SK-N-SH treated with all-trans-retinoic acid at 6 μM for 48 hours (cell line): Measurements from ENCODE around the gene CRY1.

ENCODE experiments used
- ARNTL ChIP-seq: fragments of 450-650 bp; formaldehyde crosslinking; IDR thresholded peaks from 2 replicates; pipeline ENCODE4 v1.5.0; 2020; ENCODE audit warnings: low read depth, mild to moderate bottlenecking, moderate library complexity, borderline replicate concordance
- ESRRG ChIP-seq: fragments of 250-450 bp; sonication (Bioruptor Pico); IDR thresholded peaks from 2 replicates; pipeline ENCODE4 v1.6.1; 2021; ENCODE audit warnings: mild to moderate bottlenecking
- GLIS3 ChIP-seq: fragments of 250-450 bp; sonication (Bioruptor Pico); IDR thresholded peaks from 2 replicates; pipeline ENCODE4 v1.5.0; 2020; ENCODE audit warnings: mild to moderate bottlenecking, moderate library complexity
- PATZ1 ChIP-seq: fragments of 250-450 bp; sonication (Bioruptor Pico); IDR thresholded peaks from 2 replicates; pipeline ENCODE4 v1.8.0; 2020; ENCODE audit warnings: mild to moderate bottlenecking, moderate library complexity, borderline replicate concordance
- POU6F1 ChIP-seq: fragments of 250-450 bp; sonication (Bioruptor Pico); IDR thresholded peaks from 2 replicates; pipeline ENCODE4 v1.8.0; 2021; ENCODE audit warnings: low read depth, mild to moderate bottlenecking, moderate library complexity, borderline replicate concordance
- SNAI2 ChIP-seq: fragments of 250-450 bp; sonication (Bioruptor Pico); IDR thresholded peaks from 2 replicates; pipeline ENCODE4 v1.5.0; 2020; ENCODE audit warnings: mild to moderate bottlenecking, moderate library complexity

- TF ChIP-seq PATZ1 (CRISPR knock-in tag): no peak
- TF ChIP-seq ESRRG (CRISPR knock-in tag): no peak
- TF ChIP-seq ARNTL: no peak
- TF ChIP-seq SNAI2: no peak
- no peak for TF ChIP-seq POU6F1 (CRISPR knock-in tag)
- TF ChIP-seq GLIS3 (CRISPR knock-in tag): no peak
These were observed 2.0 kb downstream of the CRY1 start for GRCh38 chr12:107091381-107091780.
